ENCODE measurements around the gene DYNLT1.

GRCh38 chr6:158630938-158631616, 13.5 kb downstream of the DYNLT1 start:
- no peak for TF ChIP-seq EZH2phosphoT487 (IDR thresholded peaks at IDR 0.05; ENCODE audit: borderline replicate concordance)
- no peak for TF ChIP-seq CTCF (conservative IDR thresholded peaks at IDR 0.05; ENCODE audit: low read length)

Data from Loucy (cell line).